Epithelial cell of umbilical artery (primary cell): ENCODE results near the gene RANGAP1. TPM values are rescaled to one million over a fixed set of nuclear protein-coding genes. Genes with fewer than 3 reads are reported as not detected.

Source experiments
- total RNA-seq: library from RNA; depleted of rRNA; stranded (reverse); fragments of >200 nt; gene quantifications from 2 replicates; pipeline ENCODE4 v1.2.3, GENCODE V29; 2014

RANGAP1 gene, protein sequence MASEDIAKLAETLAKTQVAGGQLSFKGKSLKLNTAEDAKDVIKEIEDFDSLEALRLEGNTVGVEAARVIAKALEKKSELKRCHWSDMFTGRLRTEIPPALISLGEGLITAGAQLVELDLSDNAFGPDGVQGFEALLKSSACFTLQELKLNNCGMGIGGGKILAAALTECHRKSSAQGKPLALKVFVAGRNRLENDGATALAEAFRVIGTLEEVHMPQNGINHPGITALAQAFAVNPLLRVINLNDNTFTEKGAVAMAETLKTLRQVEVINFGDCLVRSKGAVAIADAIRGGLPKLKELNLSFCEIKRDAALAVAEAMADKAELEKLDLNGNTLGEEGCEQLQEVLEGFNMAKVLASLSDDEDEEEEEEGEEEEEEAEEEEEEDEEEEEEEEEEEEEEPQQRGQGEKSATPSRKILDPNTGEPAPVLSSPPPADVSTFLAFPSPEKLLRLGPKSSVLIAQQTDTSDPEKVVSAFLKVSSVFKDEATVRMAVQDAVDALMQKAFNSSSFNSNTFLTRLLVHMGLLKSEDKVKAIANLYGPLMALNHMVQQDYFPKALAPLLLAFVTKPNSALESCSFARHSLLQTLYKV
- total RNA-seq, result 93.2 and 146 TPM in 2 replicates

GRCh38 chr22:41285820-41286638, at the start of gene RANGAP1:
Gene RANGAP1 (minus strand): TSS chr22:41286187. CDS start chr22:41281044, 5,143 bp downstream.

GRCh38 chr22:41301085-41302020, 15.4 kb upstream of the RANGAP1 start, which contains the start of gene ZC3H7B:
Gene ZC3H7B (plus strand): TSS chr22:41301525. CDS start chr22:41320661, 19,136 bp downstream.

GRCh38 chr22:41240377-41241132, 45.4 kb downstream of the RANGAP1 start, which contains the start of gene CHADL:
Gene CHADL (minus strand): TSS chr22:41240931. CDS start chr22:41240881, 50 bp downstream.

DNA sequence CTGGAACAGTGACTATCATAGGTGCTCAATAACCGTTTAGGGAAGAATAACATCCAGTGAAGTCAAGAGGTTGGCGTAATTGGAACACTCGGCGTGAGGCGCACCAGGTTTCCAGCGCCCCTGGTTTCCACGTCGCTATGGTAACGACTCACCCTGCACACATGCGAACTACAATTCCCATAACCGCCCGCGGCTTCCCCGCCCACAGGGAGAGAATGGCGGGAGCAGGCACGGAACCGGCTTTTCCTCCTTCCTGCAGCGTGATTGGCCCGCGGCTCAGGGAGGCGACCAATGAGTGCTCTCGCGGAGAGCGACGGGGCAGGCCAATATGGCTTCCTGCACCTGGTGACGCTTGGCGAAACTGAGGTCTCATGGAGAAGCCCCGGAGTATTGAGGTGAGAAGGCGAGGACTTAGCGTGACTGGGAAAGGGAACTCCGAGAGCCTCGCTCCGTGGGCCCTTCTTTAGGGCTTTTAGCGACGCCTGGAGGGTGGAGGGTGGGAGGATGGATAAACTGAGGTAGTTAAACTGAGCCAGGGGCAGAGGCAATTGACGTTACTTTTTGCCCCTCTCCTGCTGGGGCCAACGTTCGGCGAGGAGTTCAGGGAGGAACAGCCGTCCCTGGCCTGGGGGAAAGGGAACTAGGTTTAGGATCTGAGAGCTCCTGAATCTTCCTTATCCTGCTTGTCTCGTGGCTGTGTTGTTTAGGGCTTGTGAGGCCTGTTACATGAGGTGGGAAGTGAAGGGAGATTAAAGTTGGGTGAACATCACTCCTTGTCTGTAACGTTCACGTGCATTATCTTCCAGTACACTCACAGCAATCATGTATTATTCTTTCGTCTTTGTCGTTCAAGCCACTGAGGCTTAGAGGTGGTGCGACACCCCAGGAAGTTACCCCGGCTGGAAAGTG, 80.7 kb downstream of the RANGAP1 start, which contains the start of gene L3MBTL2:
L3MBTL2 (plus strand) TSS at position 321 of the 909 bp plus-strand sequence; CDS start at position 372, 51 bp downstream.

Other genes starting within 250 kb of the RANGAP1 start
- gene EP300, start 193.6 kb downstream of the RANGAP1 start, total RNA-seq, result 14.3 and 21.6 TPM in 2 replicates
- gene L3MBTL2, start 80.9 kb downstream of the RANGAP1 start, total RNA-seq, result 27.6 and 32.5 TPM in 2 replicates
- 0.76 and 0.97 TPM in 2 replicates for gene CHADL, start 45.3 kb downstream of the RANGAP1 start, total RNA-seq
- gene ZC3H7B, start 15.3 kb upstream of the RANGAP1 start, total RNA-seq, result 38.3 and 78.6 TPM in 2 replicates
- 2.0 and 2.9 TPM in 2 replicates for gene TEF, start 95.8 kb upstream of the RANGAP1 start, total RNA-seq
- 8.4 and 15.8 TPM in 2 replicates for gene TOB2, start 160.6 kb upstream of the RANGAP1 start, total RNA-seq
- 117 and 128 TPM in 2 replicates for gene PHF5A, start 182.5 kb upstream of the RANGAP1 start, total RNA-seq
- 53.8 and 73.7 TPM in 2 replicates for gene ACO2, start 182.9 kb upstream of the RANGAP1 start, total RNA-seq